ENCODE results near the gene SMG6.

Gene SMG6

DNA sequence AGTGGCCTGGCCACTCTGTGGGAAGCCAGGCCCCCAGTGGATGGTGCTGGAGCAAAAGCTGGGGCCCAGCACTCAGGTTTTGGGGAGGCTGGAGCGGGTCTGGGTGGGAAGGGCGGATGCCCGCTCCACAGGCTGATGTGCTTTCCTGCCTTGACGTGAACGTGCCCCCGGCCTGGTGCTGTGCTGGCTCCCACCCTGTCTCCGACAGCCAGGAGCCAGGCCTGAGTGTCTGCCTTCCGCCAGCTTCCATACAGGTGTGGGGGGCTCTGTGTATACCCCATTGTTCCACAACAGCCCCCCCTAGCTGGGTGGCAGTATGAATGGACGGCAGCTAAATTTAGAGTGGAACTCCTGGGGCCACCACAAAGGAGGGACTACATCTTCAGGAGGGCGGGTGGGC, 228.7 kb downstream of the SMG6 start:
- no peaks in the 10 kb centered on the region for H3K9me3 ChIP-seq
- intact Hi-C loops (cut with DNase I; ENCODE audit: low total_unique reads): no loop called here
- DNase-seq: no peak
- TF ChIP-seq, protein P1, sequence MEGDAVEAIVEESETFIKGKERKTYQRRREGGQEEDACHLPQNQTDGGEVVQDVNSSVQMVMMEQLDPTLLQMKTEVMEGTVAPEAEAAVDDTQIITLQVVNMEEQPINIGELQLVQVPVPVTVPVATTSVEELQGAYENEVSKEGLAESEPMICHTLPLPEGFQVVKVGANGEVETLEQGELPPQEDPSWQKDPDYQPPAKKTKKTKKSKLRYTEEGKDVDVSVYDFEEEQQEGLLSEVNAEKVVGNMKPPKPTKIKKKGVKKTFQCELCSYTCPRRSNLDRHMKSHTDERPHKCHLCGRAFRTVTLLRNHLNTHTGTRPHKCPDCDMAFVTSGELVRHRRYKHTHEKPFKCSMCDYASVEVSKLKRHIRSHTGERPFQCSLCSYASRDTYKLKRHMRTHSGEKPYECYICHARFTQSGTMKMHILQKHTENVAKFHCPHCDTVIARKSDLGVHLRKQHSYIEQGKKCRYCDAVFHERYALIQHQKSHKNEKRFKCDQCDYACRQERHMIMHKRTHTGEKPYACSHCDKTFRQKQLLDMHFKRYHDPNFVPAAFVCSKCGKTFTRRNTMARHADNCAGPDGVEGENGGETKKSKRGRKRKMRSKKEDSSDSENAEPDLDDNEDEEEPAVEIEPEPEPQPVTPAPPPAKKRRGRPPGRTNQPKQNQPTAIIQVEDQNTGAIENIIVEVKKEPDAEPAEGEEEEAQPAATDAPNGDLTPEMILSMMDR (IDR thresholded peaks at IDR 0.05): no peak
- no peak overlapping the region for H3K4me3 ChIP-seq
- H3K27me3 ChIP-seq: no peaks in the 10 kb centered on the region
- peak overlapping the region; percentile 24 to 26 for H3K27ac ChIP-seq
- H3K36me3 ChIP-seq: peaks cover 4 to 80% (median 34%) of the 10 kb centered on the region in 3 donors
- H3K4me1 ChIP-seq: peaks cover 0 to 13% (median 5%) of the 10 kb centered on the region in 4 donors

DNA sequence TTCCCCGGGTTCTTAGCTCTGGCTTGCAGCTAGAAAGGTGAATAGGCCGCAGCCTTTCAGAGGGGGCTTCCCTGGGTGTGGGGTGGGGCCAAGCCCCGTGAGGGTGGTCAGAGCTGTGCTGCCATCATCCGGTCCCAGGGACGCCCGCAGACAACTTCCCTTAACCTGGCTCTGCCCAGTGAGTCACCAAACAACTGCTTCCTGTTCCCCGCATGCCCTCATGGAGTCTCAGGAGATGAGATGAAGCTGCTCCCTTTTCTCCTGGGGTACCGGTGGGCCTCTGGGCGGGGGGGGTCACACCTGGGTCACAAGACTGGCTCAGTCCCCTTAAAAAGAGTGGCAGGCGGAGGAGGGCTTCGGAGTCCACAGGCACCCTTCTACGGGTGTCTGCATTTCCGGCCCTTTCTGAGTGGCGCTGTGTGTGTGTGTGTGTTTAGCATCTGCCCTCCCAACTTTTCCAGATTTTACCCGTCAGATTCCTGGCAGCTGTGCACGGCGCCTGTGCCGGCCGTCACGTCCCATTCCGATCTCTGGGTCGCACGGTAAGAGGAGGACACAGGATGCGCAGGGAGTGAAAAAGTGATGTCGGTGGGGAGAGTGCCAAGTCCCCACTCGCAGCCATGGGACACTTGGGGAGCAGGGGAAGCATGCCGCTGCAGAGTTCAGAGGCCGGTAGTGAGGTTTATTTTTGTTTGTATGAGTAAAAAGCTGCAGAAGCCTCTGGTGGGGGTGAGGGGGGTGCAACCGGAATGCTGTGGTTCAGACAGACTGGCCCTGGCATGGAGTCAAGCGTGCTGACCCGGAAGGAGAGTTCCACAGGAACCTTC, 231.9 kb downstream of the SMG6 start:
- Histone ChIP-seq H3K9me3 (no peaks in the 10 kb centered on the region), H3K27ac (peak overlapping the region; percentile 11 to 36), H3K4me3 (no peak overlapping the region), H3K27me3 (no peaks in the 10 kb centered on the region), H3K4me1 (peaks cover 0 to 32% (median 23%) of the 10 kb centered on the region in 4 donors), H3K36me3 (peaks cover 0 to 72% (median 5%) of the 10 kb centered on the region in 3 donors)
- intact Hi-C loops (cut with DNase I; ENCODE audit: low total_unique reads): no loop called here
- DNase-seq: no peak
- TF ChIP-seq, protein P1 (IDR thresholded peaks at IDR 0.05): no peak

DNA sequence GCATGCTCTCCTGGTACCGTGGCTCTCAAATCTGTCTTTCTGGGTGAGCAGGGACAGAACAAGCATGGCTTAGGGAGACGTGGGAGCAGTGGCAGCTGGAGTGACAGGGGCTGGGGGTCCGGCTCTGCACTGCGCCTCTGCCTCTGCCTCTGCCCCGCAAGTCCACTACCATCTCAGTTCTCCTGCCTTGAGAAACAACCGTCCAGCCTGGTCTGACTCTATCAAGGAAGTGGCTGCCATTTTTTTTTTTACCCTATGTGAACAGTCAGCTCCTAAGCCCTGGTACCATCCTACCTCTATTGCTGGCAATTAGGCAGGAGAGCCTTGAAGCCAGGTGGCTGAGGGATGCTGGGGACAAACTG, 232.6 kb downstream of the SMG6 start:
- Histone ChIP-seq H3K27me3 (no peaks in the 10 kb centered on the region), H3K9me3 (no peaks in the 10 kb centered on the region), H3K27ac (peak overlapping the region; percentile 11 to 36), H3K4me3 (no peak overlapping the region), H3K4me1 (peaks cover 0 to 38% (median 24%) of the 10 kb centered on the region in 4 donors), H3K36me3 (peaks cover 0 to 72% (median 4%) of the 10 kb centered on the region in 3 donors)
- no peak for DNase-seq
- intact Hi-C loops (cut with DNase I; ENCODE audit: low total_unique reads): no loop called here
- TF ChIP-seq, protein P1 (IDR thresholded peaks at IDR 0.05): no peak

- peaks cover 0 to 75% (median 8%) of the 10 kb centered on the region in 3 donors for H3K36me3 ChIP-seq
- intact Hi-C loops (cut with DNase I; ENCODE audit: low total_unique reads): no loop called here
- peaks cover 0 to 38% (median 22%) of the 10 kb centered on the region in 4 donors for H3K4me1 ChIP-seq
- no peaks in the 10 kb centered on the region for H3K27me3 ChIP-seq
- peak overlapping the region in 1 of 2 donors; percentile 11 for H3K27ac ChIP-seq
- no peak overlapping the region for H3K4me3 ChIP-seq
- no peaks in the 10 kb centered on the region for H3K9me3 ChIP-seq
- DNase-seq: no peak
- TF ChIP-seq, protein P1 (IDR thresholded peaks at IDR 0.05): no peak
Observed at GRCh38 chr17:2070241-2071023, 233.2 kb downstream of the SMG6 start.

DNA sequence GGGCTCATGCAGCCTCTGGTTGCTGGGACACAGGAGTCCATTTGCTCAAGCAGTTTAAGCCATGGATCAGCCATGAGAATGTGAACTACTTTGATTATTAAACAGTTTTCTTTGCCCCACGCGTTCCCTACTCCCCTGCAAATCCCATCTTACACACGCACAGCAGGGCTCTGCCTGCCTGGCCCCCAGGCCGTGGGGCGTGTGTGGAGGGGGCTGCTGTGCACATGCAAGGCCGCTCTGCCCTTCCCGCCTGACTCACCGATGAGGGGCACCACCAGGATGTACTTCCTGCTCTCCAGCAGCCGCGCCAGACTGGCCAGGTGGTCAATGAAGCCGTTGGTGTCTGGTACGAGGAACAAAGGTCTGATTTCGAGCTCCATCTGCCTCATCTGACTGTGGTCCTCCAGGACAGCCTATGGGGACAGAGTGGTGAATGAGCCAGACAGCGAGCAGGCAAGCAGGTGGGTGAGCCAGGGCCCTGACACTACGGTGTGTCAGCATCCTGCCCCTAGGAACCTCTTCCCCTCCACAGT, 235.0 kb downstream of the SMG6 start:
- TF ChIP-seq, protein P1 (IDR thresholded peaks at IDR 0.05): no peak
- Histone ChIP-seq H3K4me1 (peaks cover 0 to 47% (median 22%) of the 10 kb centered on the region in 4 donors), H3K9me3 (no peaks in the 10 kb centered on the region), H3K27ac (peak overlapping the region; percentile 40 to 41), H3K4me3 (no peak overlapping the region), H3K36me3 (peaks cover 14 to 83% (median 26%) of the 10 kb centered on the region in 3 donors), H3K27me3 (no peaks in the 10 kb centered on the region)
- no peak for DNase-seq
- intact Hi-C loops (cut with DNase I; ENCODE audit: low total_unique reads): no loop called here
